Renal cortex interstitium (tissue), 11 donors: ENCODE data around the gene MOCS1. TPM values are rescaled to one million over a fixed set of nuclear protein-coding genes. Genes with fewer than 3 reads are reported as not detected.

Experiments
- DNase-seq, 11 donors: peaks; one replicate each; pipeline ENCODE4 v3.0.0-alpha.2; 2013; ENCODE audit warnings: low read depth in 9 of 11, low spot score in 4 of 11; ENCODE audit errors: extremely low read depth in 1 of 11
- polyA plus RNA-seq, 3 donors: library from polyadenylated mRNA; unstranded; fragments of 120-200 nt; gene quantifications; one replicate each; pipeline ENCODE4 v1.2.1, GENCODE V29; 2013; ENCODE audit not compliant: insufficient read length in 3 of 3

MOCS1 gene
- polyA plus RNA-seq, 3 donors, result 11.1 to 12.9 (median 12.6) TPM

DNA sequence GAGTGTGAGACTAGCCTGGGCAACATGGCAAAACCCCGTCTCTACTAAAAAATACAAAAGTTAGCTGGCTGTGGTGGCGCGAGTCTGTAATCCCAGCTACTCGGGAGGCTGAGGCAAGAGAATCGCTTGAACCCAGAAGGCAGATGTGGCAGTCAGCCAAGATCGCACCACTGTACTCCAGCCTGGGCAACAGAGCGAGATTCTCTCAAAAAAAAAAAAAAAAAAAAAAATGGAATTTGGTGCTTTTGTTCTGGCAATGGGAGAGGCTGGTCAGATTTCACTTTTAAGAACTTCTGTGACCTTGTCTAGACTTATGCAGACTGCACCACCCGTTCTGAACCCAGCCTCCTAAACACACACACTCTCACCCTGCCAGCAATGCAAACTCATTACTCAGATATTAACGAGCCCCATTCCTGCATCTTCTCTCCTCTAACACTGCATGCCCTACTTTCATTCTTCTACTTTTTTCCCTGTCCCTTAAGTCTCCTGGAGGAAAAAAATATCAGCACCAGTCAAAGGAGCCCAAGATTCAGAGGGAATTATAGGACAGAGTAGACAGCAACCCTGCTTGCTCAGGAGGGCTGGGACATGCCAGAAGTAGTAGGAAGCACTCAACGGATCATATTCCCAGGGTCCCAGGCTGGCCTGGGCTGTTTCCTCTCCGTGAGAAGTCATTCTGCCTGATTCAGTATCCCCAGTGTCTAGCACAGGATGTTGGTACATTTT, 4.4 kb downstream of the MOCS1 start:
- no peak for DNase-seq

DNA sequence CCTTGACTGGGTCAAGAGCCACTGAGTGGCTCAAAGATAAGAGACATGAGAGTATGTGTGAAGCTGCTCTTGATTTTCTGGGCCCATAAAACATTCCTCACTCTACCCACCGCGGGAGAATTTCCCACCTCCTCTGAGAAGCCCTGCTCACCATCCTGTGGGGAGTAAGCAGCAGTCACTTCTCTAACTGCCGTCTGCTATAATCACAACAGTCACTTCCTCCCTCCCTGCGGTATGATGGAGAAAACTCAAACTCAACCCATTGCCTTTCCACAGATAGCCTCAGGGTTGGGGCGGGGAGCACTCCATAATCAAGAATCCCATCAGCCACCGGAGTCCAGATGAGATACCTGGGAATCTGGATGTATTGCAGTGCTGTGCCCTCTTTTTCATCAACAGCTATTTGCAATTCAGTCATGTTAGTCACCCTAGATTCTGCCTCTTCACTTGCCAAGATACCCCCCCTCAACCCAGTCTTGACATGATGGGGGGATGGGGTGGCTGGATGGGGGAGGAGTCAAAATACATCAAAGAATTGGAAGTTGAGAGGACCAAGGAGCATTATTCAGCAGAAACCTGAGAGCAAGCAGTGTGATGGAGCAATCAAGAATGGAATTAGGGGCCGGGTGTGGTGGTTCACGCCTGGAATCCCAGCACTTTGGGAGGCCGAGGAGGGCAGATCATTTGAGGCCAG, 5.1 kb downstream of the MOCS1 start:
- DNase-seq, result no peak

DNA sequence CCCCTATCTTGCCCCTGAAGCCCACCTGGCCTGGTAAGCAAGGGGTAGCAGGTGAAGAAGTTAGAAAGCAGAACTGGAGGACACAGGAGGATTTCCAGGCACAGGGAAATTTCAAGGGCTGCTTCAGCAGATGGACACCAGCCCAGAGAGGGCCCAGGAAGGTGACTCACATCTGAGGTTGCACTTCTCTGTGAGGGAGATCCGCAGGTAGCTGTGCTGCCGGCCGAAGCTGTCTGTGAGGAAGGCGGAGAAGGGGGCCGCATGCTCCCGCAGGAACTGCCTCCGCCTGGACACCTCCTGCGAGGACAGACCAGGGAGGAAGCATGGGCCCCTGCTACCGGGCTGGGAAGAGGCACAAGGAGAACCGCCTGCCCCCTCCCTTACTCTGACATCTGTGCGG, 7.1 kb downstream of the MOCS1 start:
- no peak for DNase-seq

DNA sequence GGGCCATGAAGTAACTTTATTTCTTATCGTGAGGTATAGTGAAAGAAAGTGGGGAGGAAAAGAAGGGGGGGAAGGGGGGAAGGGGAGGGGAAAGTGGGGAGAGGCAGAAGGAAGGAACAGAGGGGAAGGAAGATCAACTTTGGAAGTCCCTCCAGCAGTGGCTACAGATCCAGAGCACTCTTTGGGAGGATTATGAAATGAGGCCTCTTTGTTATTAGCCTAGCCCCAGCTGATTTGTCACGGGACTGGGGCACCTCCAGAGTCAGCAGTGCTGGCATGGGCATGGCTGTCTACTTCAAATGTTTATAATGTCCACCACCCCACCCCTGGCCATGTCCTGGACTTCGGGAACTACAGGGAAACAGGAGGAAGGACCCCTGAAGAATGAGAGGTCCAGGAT, 7.6 kb downstream of the MOCS1 start:
- no peak for DNase-seq

DNA sequence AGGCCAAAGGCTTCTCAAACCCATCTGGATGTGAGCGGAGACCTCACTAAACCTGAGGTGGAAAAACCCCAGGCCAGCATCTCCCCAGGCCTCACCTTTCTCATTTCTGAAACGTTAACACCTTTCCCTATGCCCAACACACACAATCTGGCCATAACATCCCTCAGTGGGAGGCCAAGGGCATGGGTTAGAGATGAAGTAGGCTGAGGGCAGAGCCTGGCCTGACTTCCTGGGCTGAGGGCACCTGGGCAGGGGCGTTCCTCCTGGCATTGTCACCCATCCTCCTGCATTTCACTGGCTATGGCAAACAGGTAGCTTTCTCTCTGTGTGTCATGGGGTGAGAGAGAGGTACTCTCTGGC, 8.4 kb downstream of the MOCS1 start:
- DNase-seq, result no peak

DNA sequence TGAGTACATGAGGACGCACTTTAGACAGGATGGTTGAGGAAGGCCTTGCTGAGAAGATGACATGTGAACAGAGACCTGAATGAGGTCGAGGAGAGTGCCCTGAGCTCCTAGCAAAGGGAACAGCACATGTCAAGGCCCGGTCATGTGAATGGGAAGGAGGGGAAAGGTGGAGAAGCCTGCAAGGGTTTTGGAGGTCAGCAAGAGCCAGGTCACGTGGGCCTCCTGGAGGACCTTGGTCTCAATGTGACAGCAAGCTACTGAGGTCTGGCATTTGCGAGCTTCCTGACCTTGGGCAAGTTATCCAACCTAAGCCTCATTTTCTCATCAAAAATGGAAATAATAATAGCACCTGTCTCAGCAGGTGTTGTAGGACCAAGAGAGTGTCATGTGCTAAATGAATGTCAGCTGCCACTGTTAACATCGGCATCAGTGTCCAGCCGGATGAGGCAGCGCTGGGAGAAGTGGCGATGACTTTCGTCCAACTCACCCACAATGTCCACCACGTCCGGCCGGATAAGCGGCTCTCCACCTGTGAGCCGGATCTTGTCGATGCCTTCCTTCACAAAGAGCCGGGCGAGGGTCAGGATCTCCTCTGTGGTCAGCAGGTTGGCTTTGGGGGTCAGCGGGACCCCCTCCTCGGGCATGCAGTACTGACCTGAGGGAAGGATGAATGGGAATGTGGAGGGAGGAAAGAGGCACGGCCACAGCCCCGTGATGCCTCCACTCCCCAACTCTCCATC, 8.9 kb downstream of the MOCS1 start:
- DNase-seq, result no peak

DNA sequence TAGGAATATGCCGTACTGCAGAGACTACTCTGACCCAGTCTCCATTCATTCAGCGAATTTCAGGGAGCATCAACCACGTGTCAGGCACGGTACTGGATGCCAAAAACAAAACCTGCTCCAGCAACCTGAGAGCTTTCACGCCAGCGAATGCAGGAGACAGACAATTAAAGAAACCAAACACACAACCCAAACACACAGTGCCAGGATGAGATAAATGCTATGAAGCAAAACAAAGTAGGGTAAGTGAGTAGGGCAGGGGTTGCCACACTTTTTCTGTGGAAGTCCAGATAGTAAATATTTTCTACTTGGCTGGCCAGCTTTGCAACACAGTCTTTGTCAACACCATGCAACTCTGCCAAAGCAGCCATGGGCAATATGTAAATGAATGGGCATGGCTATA, 10.0 kb downstream of the MOCS1 start:
- no peak for DNase-seq

DNA sequence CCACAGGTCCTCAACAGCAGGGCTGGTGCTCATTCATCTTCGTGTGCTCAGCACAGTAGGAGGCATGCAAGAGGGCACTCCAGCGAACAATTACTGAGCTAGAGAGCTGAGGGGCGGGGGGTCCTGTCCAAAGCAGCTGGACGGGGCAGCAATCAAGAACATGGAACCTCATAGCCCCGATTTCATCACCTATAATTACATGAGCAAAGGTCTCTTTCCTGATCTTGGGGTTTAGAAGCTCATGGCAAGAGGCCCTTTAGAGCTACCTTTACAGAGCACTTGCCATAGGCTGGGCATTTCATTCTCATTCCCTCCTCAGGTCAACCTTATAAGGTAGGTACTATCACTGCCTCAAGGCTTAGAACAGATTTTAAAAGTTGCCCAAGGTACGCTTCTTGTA, 10.4 kb downstream of the MOCS1 start:
- DNase-seq, result no peak

DNA sequence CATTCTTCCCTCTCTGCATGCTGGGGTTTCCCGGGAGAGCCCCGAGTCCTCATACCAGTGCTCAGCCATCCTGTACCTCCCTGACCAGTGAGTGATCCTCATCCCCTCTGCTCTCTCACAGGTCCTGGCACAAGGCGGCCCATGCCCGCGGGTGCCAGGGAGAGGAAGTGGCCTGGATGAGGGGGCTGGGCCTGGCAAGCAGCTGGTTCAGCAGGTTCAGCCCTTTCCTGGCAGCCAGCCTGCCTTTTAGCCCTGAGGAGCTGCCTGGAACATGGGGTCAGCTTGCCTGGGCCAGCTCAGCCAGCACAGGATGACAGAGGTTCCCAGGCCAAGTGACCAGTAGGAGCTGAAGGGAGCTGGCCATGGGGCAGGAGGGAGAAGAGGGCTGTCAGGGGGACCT, 10.9 kb downstream of the MOCS1 start:
- no peak for DNase-seq

DNA sequence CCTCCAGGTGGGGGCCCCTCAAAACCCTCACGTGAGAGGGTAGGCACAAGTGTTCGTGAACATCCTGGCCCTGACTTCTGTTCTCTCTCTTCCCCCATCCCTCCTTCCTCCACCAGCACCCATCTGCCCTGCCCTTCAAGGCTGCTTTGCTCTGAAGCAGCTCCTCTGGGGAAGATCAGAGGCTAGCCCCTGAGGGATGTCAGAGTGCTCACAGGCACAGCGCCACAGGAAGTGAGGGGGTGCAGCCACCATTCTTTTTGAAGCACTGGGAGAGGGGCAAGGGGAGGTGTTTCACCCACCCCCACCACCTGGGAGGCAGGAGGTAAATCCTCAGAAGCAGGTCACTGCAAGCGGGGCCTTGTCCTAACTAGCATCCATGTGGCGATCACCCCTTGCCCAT, 11.4 kb downstream of the MOCS1 start:
- DNase-seq, result no peak

DNA sequence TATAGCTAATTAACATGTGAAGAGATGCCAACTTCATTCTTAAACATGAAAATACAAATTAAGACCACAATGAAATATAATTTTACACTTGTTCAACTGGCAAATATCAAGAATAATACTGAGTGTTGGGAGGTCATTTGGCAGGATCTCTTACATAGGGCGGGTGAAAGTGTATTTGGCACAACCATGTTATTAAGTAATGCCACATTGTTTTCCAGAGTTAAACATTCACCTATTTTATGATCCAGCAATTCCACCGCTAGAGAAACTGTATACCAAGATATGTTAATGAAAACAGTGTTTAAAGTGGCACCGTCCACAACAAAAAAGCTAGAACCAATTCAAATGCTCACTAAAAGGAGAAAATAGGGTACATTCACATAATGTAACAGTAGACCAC, 14.1 kb downstream of the MOCS1 start:
- no peak for DNase-seq

DNA sequence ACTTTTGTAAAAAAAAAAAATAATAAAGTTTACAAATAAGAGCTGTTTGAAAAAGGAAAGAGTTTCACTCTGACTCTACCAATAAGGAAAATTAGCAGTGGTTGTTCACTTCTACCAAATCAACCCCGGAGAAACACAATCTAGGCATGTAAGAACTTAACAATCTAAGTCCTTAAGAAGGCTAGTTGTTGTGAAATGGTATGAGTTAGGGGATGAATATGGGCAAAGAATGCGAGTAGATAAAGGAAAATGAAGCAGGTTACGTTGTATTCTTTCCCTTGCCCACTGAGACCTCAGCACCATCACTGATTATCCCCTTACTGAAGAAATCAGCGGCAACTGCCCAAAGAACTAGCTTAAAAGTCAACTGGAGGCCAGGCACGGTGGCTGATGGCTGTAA, 15.4 kb downstream of the MOCS1 start:
- no peak for DNase-seq

DNA sequence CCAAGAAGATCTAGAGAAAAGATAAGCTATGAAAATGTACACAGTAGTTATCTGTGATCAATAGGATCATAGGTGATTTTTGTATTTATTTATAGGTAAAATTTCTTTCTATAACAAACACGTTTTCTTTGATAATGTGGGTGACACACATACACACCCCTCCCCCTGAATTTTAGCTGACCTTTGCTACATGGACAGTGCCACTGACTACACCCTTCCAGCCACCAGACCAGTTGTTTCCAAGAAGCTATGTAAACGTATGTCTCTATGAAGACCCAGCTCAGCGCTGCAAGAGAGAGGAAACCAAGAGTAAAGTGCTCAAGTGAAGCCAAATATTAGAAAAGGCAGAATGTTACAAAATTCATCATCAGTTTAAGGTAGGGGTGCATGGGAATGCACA, 16.3 kb downstream of the MOCS1 start:
- no peak for DNase-seq

DNA sequence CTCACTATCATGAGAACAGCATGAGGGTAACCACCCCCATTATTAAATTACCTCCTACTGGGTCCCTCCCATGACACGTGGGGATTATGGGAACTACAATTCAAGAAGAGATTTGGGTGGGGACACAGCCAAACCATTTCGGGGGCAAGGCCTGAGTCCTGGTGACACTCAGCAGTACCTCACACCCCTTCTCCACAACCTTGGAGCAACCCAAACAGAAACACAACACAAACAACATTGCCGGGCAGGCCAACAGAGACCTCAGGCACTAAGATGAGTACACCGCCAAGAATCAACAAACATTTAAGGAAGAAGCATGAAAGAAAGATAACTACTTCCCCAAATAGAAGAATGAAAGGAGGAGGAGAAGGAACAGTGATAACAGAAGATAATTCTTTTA, 16.9 kb downstream of the MOCS1 start:
- DNase-seq, result no peak

DNA sequence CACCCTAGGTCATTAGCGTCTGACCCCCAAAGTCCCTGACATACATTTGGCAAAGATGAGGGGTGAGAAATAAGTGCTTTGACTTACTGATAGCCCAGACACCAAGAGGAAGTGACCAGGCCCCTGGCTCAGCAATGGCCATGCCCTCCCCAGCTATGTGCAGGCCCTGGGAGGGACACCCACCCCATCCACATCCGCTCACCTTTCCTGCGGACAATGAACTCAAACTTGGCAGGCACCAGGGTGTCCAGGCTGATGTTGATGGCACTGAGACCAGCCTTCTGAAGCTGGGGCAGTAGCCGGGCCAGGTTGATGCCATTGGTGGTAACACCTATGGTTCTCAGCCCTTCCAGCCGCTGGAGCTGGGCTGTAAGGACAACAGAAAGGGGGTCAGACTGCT, 18.4 kb downstream of the MOCS1 start:
- no peak for DNase-seq

DNA sequence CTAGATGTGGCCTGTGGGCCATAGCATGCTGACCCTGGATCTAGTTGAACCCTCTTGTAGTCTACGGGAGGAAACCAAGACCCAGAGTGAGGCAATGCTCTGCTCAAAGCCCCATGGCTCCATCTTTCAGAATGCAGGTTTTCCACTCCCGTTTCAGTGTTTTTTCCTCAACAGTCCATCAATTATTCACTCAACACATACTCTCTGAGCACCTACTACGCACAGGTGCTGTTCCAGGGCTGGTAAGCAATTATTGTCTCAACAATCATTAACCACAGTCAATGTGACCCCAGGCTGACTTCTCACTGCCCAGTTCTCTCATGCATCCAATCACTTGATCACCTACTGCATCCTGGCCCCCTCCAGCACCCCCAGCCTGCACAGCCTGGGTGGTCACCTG, 20.0 kb downstream of the MOCS1 start:
- no peak for DNase-seq

DNA sequence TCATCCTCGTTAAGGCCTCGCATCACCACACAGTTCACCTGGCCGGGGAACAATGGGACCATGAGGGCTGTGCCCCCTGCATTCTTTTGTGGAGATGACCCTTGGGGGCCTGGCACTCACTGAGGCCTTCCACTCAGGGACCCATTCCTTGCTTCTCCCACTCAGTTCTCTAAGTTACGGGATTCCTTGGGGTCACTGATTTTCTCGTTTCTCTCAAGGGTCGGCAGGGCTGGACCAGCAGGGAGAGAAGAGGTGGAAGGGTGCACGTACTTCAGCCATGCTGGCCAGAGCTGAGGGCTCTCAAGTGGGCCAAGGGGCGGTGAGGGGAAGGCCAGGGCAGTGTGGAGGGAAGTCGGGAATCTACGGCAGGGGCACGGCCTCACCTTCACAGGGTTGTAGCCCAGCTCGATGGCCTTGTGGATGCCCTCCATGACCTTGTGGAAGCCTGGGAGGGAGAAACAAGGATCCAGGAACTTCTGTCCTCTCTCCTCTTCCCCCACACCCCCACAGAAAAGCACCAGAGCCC, 20.8 kb downstream of the MOCS1 start:
- no peak for DNase-seq

DNA sequence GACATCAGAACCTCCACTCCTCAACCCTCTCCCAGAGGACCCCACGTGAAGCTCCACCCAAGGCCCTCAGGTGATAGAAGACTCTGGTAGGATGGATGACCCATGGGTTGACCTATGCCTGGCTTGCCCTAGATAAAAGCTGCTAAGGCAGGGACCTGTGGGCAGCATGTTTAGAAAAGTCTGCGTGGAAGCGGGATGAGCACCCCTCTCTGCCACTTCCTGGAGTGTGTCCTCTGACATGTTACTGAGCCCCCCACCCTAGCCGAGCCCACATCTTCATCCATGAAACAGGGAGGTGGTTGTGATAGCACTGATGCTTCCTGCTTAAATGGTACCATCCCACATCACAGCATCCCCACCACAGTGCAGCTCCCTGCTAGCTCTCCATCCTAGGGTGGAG, 21.8 kb downstream of the MOCS1 start:
- DNase-seq, result no peak

DNA sequence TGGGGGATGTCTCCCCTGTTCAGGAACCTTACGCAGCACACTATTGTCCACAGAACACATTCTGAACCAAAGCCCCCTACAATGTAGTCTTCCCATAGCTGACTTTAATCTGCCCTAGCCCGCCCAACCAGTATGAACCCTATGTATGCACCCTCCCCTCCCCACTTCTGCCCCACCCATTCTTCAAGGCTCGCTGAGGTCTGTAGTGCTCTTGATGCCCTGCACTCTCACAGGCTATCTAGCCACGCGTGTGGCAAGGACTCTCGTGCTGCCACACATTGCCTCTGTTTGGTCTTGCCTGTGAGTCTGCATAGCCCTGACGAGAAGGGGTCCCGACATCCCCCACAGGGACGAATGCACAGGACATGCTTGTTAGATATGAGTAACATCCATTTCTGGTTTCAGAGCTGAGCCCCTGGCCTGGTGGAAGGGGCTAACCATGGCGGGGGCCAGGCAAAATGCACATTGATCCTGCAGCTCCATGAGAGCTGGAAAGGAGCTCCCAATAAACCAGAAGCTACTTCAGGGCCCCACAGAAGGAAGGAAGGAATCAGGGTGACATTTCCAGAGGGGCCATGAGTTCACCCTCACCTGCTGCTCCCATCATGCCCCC, 22.6 kb downstream of the MOCS1 start:
- no peak for DNase-seq

DNA sequence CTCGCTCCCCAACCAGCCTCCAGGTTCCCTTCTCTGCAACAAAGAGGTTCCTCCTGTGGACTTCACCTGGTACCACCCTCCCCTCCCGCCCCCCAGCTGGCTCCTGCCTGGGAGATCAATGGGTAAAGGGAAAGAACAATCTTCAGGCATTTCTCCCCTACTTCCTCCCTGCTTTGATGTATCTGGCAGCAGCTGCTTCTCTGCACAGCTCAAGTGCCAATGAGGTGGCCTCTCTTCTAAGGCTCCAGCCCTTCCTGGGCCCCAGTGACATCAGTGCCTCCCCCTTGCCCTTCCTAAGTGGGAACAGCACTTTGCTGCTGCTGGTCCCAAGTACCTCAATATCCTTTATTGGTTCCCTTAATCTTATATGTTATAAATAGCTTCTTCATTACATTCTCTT, 23.5 kb downstream of the MOCS1 start:
- no peak for DNase-seq
